Right forelimb (tissue), 1 donor: ENCODE measurements around the gene RSU1.
"Not testable (repeated sequence)": the region's sequence is repeated elsewhere in the genome, so short reads cannot be mapped to it uniquely, and the experiment has no call there.

Experiments used
- DNase-seq: peaks from one replicate; pipeline ENCODE4 v3.0.0-alpha.2; 2018

The RSU1 gene

GRCh38 chr10:16777473-16778370 is 39.5 kb downstream of the RSU1 start:
- no peak for DNase-seq

GRCh38 chr10:16776896-16777295 is 40.3 kb downstream of the RSU1 start:
- no peak for DNase-seq

DNA sequence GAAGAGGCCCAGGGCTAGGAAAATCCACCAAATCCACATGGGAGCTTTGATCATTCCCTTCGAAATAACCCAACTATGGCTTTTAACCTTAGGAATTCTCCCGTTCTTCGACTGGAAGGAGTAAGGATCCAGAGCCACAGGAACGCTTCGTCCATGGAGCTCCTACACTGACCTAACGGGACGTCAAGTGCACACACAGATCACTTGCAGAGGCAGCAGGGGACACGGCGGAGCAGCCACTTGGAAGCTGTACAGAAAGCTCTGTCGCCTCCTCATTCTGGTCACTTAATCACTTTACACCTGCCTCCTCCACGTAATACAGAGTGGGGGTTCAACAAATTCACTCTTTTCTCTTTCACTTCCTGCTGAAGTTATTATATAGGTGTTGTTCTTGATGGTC is 43.9 kb downstream of the RSU1 start:
- no peak for DNase-seq

DNA sequence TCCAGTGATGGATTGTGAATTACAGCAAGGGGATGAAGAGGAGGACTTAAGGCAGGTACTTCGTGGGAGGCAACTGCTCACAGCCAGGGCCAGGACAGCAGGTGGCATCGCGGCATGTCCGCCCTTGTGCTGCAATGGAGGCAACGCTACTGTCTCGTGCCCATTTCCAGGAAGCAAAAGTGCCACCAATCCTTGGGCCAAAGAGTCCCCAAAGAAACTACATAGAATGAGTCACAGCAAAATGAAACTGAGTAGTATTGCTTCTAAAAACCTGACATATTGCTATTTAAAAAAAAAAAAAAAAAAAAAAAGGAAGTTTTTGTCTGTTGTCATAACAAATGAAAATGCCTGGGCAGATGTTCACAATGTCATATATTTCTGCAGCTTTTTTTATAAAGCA is 46.6 kb downstream of the RSU1 start:
- no peak for DNase-seq

GRCh38 chr10:16770141-16770540 is 47.1 kb downstream of the RSU1 start:
- no peak for DNase-seq

DNA sequence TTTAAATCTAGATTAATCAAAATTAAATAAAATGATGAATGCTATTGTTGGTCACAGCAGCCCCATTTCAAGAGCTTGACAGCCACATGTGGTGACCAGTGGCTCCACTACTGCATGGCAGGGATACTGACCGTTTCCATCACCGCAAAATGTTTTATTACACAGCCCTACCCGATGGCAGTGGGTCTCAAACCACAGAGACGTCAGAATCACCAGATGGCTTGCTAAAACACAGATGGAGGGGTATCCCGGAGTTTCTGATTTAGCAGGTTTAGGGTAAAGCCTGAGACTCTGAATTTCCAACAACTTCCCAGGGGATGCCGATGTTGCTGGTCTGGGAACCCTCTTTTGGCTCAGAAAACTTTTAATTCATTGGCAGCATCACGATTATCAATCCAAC is 47.9 kb downstream of the RSU1 start:
- no peak for DNase-seq

- no peak for DNase-seq
Observed at GRCh38 chr10:16768702-16769101, 48.5 kb downstream of the RSU1 start.

- DNase-seq, result no peak
Observed at GRCh38 chr10:16765509-16766375, 51.5 kb downstream of the RSU1 start.

DNA sequence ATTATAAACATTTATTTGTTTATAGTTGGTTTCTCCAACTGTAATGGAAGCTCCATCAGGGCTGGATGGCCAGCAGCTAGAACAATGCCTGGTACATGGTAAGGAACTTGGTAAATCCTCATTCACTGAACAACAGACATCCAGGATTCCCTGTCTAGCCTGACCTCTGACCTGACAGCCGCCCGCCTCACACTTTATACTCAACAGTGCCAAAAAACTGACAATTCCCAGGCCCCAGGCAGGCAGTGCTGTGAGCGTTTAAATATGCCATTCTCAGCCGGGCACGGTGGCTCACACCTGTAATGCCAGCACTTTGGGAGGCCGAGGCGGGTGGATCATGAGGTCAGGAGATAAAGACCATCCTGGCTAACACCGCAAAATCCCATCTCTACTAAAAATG is 55.9 kb downstream of the RSU1 start:
- no peak for DNase-seq

GRCh38 chr10:16756561-16757221 is 60.5 kb downstream of the RSU1 start:
- DNase-seq, result no peak

- no peak for DNase-seq
Observed at GRCh38 chr10:16754765-16755164, 62.5 kb downstream of the RSU1 start.

DNA sequence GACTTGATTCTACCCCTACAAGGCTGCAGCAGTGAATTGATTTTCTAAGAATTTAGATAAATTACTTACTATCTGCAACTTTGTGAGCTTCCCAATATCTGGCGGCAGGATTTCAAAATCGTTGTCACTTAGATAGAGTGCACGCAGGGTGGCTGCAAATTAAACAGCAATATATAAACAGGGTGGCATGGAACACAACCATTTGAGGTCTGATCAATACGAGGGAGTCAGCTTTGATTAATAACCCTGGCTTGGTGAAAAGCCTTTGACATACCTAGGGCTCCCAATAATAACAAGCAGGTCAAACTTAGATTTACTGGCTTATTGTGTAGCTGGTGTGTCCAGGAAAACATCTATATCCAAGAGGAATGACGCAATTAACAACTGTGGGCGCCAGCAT is 64.4 kb downstream of the RSU1 start:
- DNase-seq, result not testable (repeated sequence)

DNA sequence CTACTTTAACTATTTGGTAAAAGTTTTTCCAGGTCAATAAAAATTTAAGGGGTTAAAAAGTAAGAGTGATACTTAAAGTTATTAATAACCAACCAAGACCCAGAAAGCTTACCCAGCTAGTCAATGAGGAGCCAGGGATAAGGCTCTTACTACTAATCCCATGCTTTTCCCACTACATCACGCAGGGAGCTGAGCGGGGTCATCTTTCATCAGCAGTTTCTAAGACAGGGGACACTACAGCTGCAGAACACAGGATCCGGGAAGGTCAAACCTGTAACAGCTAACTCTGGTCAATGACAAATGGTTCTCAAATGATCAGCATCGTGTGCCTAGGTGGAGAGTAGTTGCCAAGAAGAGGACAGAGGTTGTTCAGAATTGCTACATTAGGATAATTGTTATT is 65.1 kb downstream of the RSU1 start:
- no peak for DNase-seq

GRCh38 chr10:16751244-16751643 is 66.0 kb downstream of the RSU1 start:
- DNase-seq, result no peak

DNA sequence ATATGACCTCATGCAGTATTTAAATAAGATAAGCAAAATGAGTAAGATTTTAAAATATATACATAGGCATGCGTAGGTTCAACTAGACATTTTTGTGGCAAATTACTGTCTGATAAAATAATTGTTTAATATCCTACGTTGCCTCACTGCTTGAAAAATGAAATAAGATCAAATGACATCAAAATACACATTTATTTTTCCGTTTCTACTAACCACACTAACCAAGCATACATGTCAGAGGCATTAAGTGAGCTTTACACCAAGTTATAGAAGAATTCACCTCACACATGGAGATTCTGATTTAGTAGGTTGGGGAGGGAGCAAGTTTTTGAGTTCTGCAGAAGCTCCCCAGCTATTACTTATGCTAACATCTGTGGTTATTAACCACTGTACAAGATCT is 66.8 kb downstream of the RSU1 start:
- no peak for DNase-seq

- DNase-seq, result no peak
Observed at GRCh38 chr10:16748749-16749148, 68.5 kb downstream of the RSU1 start.

DNA sequence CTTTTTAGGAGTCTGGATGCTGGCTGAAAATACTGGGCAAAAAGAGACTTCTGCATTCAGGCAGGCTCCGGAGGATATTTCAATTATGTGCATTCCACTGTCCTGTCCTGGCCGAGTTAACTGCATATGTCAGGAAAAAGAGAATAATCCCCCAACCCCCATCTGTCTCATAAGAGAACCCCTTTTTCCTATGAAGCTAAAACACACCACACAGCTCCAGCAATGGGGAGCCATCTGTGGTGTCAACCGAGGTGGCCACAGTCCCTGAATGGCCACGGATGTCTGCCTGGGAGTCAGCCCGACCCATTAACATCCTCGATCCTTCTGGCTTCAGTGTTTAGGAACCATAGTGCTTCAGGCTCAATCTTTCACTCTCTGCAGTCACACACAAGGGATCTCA is 70.4 kb downstream of the RSU1 start:
- no peak for DNase-seq

- no peak for DNase-seq
Observed at GRCh38 chr10:16745061-16745460, 72.2 kb downstream of the RSU1 start.

- no peak for DNase-seq
Observed at GRCh38 chr10:16742165-16742960, 74.9 kb downstream of the RSU1 start.

GRCh38 chr10:16741540-16741939 is 75.7 kb downstream of the RSU1 start:
- DNase-seq, result no peak

DNA sequence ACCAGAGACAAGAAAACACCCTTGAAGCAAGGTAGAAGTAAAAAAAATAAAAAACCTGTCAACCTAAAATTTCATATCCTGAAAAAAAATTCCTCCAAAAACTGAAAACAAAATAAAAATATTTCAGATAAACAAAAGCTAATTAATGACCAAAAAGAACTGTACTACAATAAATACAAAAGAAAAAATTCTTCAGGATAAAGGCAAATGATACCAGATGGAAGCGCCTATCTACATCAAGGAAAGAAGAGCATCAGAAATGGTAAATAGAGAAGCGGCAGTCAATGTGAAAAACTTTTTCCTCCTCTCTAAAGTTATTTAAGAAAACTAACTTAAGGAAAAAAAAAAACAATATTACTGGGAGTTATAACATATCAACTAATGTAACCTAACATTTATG is 79.8 kb downstream of the RSU1 start:
- no peak for DNase-seq

DNA sequence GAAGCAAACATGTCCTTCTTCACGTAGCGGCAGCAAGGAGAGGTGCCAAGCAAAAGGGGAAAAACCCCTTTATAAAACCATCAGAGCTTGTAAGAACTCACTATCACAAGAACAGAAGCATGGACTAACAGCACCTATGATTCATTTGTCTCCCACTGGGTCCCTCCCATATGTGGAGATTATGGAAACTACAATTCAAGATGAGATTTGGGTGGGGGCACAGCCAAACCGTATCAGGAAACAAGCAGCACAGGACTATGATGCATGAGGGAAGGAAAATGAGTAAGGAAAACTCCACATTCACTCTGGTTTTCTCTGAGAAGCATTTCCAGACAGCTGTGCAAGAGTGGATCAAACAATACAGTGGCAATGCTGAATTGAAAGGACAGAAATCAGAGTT is 81.6 kb downstream of the RSU1 start:
- DNase-seq, result no peak

DNA sequence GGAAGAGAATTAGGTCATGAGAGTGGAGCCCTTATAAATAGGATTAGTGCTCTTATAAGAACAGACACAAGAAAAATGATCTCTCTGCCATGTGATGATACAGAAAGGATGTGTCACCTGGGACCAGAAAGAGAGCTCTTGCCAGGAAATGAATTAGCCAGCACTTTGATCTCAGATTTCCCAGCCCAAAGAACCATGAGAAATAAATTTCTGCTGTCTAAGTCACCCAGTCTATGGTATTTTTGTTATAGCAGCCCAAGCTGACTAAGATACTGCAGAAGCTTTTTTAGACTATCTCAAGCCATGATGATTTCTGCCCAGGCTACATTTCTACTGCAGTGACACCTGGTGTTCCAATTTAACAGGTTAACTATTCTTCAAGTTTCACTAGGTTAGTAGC is 84.8 kb downstream of the RSU1 start:
- no peak for DNase-seq
